Measurements from ENCODE around the gene KRTAP4-11.

DNA sequence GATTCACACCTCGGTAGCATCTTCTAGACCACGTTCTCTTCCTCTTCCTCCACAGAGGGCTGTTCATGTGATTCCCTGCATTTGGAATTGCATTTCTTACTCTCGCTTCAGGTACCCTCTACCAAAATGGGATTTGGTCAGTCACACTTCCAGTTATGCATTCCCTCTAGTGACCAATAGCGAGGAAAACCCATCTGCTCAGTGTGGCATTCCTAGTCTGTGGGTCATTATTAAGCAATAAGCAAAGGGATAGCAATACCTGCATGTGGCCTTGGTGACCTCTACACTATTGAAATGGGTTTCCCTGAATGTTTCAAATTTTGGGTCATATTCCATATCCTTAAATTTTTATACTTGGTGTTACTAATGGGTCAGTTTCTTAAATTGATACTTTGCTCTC lies 31.9 kb upstream of the KRTAP4-11 start:
- TF ChIP-seq, protein P1, sequence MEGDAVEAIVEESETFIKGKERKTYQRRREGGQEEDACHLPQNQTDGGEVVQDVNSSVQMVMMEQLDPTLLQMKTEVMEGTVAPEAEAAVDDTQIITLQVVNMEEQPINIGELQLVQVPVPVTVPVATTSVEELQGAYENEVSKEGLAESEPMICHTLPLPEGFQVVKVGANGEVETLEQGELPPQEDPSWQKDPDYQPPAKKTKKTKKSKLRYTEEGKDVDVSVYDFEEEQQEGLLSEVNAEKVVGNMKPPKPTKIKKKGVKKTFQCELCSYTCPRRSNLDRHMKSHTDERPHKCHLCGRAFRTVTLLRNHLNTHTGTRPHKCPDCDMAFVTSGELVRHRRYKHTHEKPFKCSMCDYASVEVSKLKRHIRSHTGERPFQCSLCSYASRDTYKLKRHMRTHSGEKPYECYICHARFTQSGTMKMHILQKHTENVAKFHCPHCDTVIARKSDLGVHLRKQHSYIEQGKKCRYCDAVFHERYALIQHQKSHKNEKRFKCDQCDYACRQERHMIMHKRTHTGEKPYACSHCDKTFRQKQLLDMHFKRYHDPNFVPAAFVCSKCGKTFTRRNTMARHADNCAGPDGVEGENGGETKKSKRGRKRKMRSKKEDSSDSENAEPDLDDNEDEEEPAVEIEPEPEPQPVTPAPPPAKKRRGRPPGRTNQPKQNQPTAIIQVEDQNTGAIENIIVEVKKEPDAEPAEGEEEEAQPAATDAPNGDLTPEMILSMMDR (conservative IDR thresholded peaks at IDR 0.05) = no peak
- no peak for TF ChIP-seq ZFX (IDR thresholded peaks at IDR 0.05)
